ENCODE data around the gene PLAGL1. TPM values are rescaled to one million over a fixed set of nuclear protein-coding genes. Genes with fewer than 3 reads are reported as not detected.

Gene PLAGL1
- total and polyA plus RNA-seq, 2 donors (not counting 1 experiment from before 2014, with no cell fraction given) = 23.6 to 36.0 TPM

DNA sequence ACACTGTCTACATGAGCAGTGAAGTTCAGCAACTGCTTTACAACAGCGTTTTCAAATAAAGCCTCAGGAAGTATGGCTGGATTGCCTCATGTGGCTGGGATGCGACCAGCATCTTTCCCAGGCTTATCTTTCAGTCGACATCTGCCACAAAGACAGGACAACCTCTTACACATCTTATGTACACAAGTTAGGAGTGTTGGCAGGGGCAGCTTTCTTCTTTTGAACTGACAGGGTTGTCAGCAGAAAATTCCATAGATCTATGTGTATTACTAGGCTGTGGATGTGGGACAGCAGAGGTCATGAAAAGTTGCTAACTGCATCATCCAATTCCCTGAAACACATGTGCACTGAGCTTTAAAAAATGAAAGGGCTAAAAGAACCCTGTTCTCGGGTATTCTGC lies 48.1 kb downstream of the PLAGL1 start:
- no peaks in the 10 kb centered on the region for H3K27me3 ChIP-seq (replicated peaks in 1 of 4; ENCODE audit: control extremely low read depth in 1 of 4, control insufficient read depth in 3 of 4, insufficient read depth in 4 of 4, low read length in 3 of 4)
- Mint-ChIP-seq H3K27ac (no peak overlapping the region), H3K27me3 (no peaks in the 10 kb centered on the region), H3K4me3 (no peak overlapping the region), H3K9me3 (ENCODE audit: insufficient read depth) (no peaks in the 10 kb centered on the region), H3K4me1 (no peaks in the 10 kb centered on the region)
- H4K20me1 ChIP-seq (ENCODE audit: control insufficient read depth, insufficient read depth, low read length, poor library complexity, severe bottlenecking) = no peaks in the 10 kb centered on the region
- H3K36me3 ChIP-seq (replicated peaks in 1 of 2; ENCODE audit: control extremely low read depth in 1 of 2, control insufficient read depth in 1 of 2, extremely low read depth in 1 of 2, insufficient read depth in 2 of 2, low read length in 1 of 2) = peaks cover 0 to 4% of the 10 kb centered on the region in 2 experiments
- H3K4me3 ChIP-seq (ENCODE audit: control extremely low read depth in 1 of 5, extremely low read depth in 1 of 5, insufficient read depth in 1 of 5, low read depth in 2 of 5, low read length in 4 of 5) = no peak overlapping the region
- H3K4me2 ChIP-seq (replicated peaks; ENCODE audit: low read depth, low read length, poor library complexity, severe bottlenecking) = no peak overlapping the region
- no peak overlapping the region for H2AFZ ChIP-seq (ENCODE audit: insufficient read depth, low read depth, low read length, poor library complexity, severe bottlenecking)
- ATAC-seq (ENCODE audit: low read depth) (no peak), DNase-seq (no peak)
- no peak overlapping the region for H3K9ac ChIP-seq (ENCODE audit: low read length)
- no peaks in the 10 kb centered on the region for H3K9me3 ChIP-seq (ENCODE audit: control extremely low read depth in 1 of 3, control insufficient read depth in 2 of 3, insufficient read depth in 1 of 3, low read length in 2 of 3)
- no peak overlapping the region for H3K27ac ChIP-seq (ENCODE audit: low read length in 2 of 2)
- WGBS (ENCODE audit: insufficient coverage) = 100% methylated on average over 1 of the region's 4 CpGs
- no peaks in the 10 kb centered on the region for H3K4me1 ChIP-seq (ENCODE audit: control insufficient read depth in 2 of 2, insufficient read depth in 2 of 2, low read length in 2 of 2)
- intact Hi-C loops (cut with micrococcal nuclease) = no loop called here
- CTCF ChIA-PET = interaction anchor here (1.5 kb wide), 1 partner anchor 21 kb away, joined by 3 read pairs; no protein-coding TSS in a partner anchor
- no peak for TF ChIP-seq EZH2 (IDR thresholded peaks at IDR 0.05; ENCODE audit: borderline replicate concordance, insufficient read depth, low read depth, low read length, poor library complexity, severe bottlenecking)
- TF ChIP-seq, protein P1, sequence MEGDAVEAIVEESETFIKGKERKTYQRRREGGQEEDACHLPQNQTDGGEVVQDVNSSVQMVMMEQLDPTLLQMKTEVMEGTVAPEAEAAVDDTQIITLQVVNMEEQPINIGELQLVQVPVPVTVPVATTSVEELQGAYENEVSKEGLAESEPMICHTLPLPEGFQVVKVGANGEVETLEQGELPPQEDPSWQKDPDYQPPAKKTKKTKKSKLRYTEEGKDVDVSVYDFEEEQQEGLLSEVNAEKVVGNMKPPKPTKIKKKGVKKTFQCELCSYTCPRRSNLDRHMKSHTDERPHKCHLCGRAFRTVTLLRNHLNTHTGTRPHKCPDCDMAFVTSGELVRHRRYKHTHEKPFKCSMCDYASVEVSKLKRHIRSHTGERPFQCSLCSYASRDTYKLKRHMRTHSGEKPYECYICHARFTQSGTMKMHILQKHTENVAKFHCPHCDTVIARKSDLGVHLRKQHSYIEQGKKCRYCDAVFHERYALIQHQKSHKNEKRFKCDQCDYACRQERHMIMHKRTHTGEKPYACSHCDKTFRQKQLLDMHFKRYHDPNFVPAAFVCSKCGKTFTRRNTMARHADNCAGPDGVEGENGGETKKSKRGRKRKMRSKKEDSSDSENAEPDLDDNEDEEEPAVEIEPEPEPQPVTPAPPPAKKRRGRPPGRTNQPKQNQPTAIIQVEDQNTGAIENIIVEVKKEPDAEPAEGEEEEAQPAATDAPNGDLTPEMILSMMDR (IDR thresholded peaks at IDR 0.05) = no peak
- POLR2A ChIA-PET = no interaction called here
- no peaks in the 10 kb centered on the region for H3K79me2 ChIP-seq (ENCODE audit: control insufficient read depth, insufficient read depth, low read length)

DNA sequence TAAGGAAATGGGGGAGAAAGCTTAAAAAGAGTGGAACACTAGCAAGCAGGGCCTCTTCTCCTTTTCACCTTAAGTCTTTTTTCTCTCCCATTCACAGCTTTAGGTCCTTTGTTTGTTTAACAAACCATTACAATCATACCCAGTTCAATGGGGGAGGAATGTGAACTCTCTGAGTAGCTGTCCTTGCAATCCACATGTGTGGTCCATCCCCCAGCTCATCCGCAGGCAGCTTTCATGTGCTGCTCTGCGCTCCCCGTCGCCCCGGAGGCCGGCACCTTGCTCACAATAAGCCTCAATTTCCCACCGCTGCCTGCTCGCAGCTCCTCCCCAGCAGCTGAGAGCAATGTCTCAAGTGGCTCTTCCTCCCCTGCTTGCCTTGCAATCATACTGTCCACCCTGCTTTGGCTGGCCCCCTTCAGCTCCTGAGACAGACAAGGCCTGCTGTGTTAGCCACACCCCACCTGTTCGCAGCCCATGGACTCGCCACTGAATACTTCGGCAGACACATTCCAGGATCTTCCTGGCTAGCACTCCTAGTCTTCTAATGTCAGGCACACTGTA lies 49.1 kb downstream of the PLAGL1 start:
- no peak for ATAC-seq (ENCODE audit: low read depth)
- WGBS (ENCODE audit: insufficient coverage) = 99% methylated on average over 11 of the region's 11 CpGs
- POLR2A ChIA-PET = no interaction called here

More for the DNA sequence above, 49.1 kb downstream of the PLAGL1 start:
- CTCF ChIA-PET = interaction anchor here (1.2 to 1.5 kb wide), 2 partner anchors 19 to 20 kb away, joined by 3 to 4 read pairs; no protein-coding TSS in a partner anchor
- Histone ChIP-seq H3K9ac (ENCODE audit: low read length) (no peak overlapping the region), H3K4me1 (ENCODE audit: control insufficient read depth in 2 of 2, insufficient read depth in 2 of 2, low read length in 2 of 2) (no peaks in the 10 kb centered on the region), H3K27ac (ENCODE audit: low read length in 2 of 2) (no peak overlapping the region), H3K4me3 (ENCODE audit: control extremely low read depth in 1 of 5, extremely low read depth in 1 of 5, insufficient read depth in 1 of 5, low read depth in 2 of 5, low read length in 4 of 5) (no peak overlapping the region), H3K36me3 (replicated peaks in 1 of 2; ENCODE audit: control extremely low read depth in 1 of 2, control insufficient read depth in 1 of 2, extremely low read depth in 1 of 2, insufficient read depth in 2 of 2, low read length in 1 of 2) (peaks cover 0 to 4% of the 10 kb centered on the region in 2 experiments), H2AFZ (ENCODE audit: insufficient read depth, low read depth, low read length, poor library complexity, severe bottlenecking) (no peak overlapping the region), H3K9me3 (ENCODE audit: control extremely low read depth in 1 of 3, control insufficient read depth in 2 of 3, insufficient read depth in 1 of 3, low read length in 2 of 3) (no peaks in the 10 kb centered on the region), H3K27me3 (replicated peaks in 1 of 4; ENCODE audit: control extremely low read depth in 1 of 4, control insufficient read depth in 3 of 4, insufficient read depth in 4 of 4, low read length in 3 of 4) (no peaks in the 10 kb centered on the region), H3K4me2 (replicated peaks; ENCODE audit: low read depth, low read length, poor library complexity, severe bottlenecking) (no peak overlapping the region), H4K20me1 (ENCODE audit: control insufficient read depth, insufficient read depth, low read length, poor library complexity, severe bottlenecking) (no peaks in the 10 kb centered on the region), H3K79me2 (ENCODE audit: control insufficient read depth, insufficient read depth, low read length) (no peaks in the 10 kb centered on the region)
- no peak for TF ChIP-seq EZH2 (IDR thresholded peaks at IDR 0.05; ENCODE audit: borderline replicate concordance, insufficient read depth, low read depth, low read length, poor library complexity, severe bottlenecking)
- TF ChIP-seq, protein P1 (IDR thresholded peaks at IDR 0.05) = no peak
- H3K27ac Mint-ChIP-seq = no peak overlapping the region
- H3K4me3 Mint-ChIP-seq = no peak overlapping the region
- intact Hi-C loops (cut with micrococcal nuclease) = no loop called here
- no peaks in the 10 kb centered on the region for H3K4me1 Mint-ChIP-seq
- DNase-seq = no peak
- H3K9me3 Mint-ChIP-seq (ENCODE audit: insufficient read depth) = no peaks in the 10 kb centered on the region
- H3K27me3 Mint-ChIP-seq = no peaks in the 10 kb centered on the region
